Stimulated activated CD8-positive, alpha-beta memory T cell treated with anti-CD3 and anti-CD28 coated beads, Interleukin-15, amount 100 ng/mL, for 1 hour (primary cell): ENCODE results near the gene HMGCL.
A peak's percentile ranks its signal among the peaks of the same experiment; 100 is the strongest.
"Not testable (repeated sequence)": the region's sequence is repeated elsewhere in the genome, so short reads cannot be mapped to it uniquely, and the experiment has no call there.

Experiments
- DNase-seq: peaks from one replicate; pipeline ENCODE4 v3.0.0-alpha.2; 2020; ENCODE audit warnings: low read depth

HMGCL gene

GRCh38 chr1:23825076-23825761, at the start of gene HMGCL:
HMGCL (minus strand) TSS chr1:23825429; CDS start chr1:23825415, 14 bp downstream.
- peak; percentile 76 for DNase-seq

- no peak for DNase-seq
These were observed 47.2 kb upstream of the HMGCL start for GRCh38 chr1:23872421-23872820.

- DNase-seq: no peak
These were observed 43.8 kb upstream of the HMGCL start for GRCh38 chr1:23869051-23869450.

- DNase-seq: no peak
These were observed 43.4 kb upstream of the HMGCL start for GRCh38 chr1:23868557-23869016.

- DNase-seq: peak; percentile 92
These were observed 42.8 kb upstream of the HMGCL start, which contains the start of gene FUCA1 for GRCh38 chr1:23867895-23868556. FUCA1 (minus strand) TSS chr1:23868290; CDS start chr1:23868286, 4 bp downstream.

GRCh38 chr1:23867542-23867894, 42.3 kb upstream of the HMGCL start:
- no peak for DNase-seq

GRCh38 chr1:23865543-23865930, 40.3 kb upstream of the HMGCL start:
- no peak for DNase-seq

GRCh38 chr1:23864801-23865542, 39.7 kb upstream of the HMGCL start:
- DNase-seq: no peak

- DNase-seq: no peak
These were observed 37.4 kb upstream of the HMGCL start for GRCh38 chr1:23862640-23863039.

GRCh38 chr1:23854568-23854967, 29.3 kb upstream of the HMGCL start:
- DNase-seq: no peak

- DNase-seq: not testable (repeated sequence)
These were observed 27.9 kb upstream of the HMGCL start for GRCh38 chr1:23853124-23853523.

GRCh38 chr1:23851406-23851805, 26.2 kb upstream of the HMGCL start:
- not testable (repeated sequence) for DNase-seq

GRCh38 chr1:23848673-23849616, 23.7 kb upstream of the HMGCL start:
- DNase-seq: no peak

- not testable (repeated sequence) for DNase-seq
These were observed 22.4 kb upstream of the HMGCL start for GRCh38 chr1:23847482-23848095.

- DNase-seq: no peak
These were observed 19.9 kb upstream of the HMGCL start for GRCh38 chr1:23845163-23845562.

GRCh38 chr1:23843644-23844043, 18.4 kb upstream of the HMGCL start:
- no peak for DNase-seq

GRCh38 chr1:23838401-23838866, 13.2 kb upstream of the HMGCL start:
- peak; percentile 60 for DNase-seq

GRCh38 chr1:23837908-23838307, 12.7 kb upstream of the HMGCL start:
- DNase-seq: no peak

- no peak for DNase-seq
These were observed 10.8 kb upstream of the HMGCL start for GRCh38 chr1:23836037-23836436.

- DNase-seq: not testable (repeated sequence)
These were observed 8.9 kb upstream of the HMGCL start for GRCh38 chr1:23834156-23834555.

GRCh38 chr1:23827717-23828116, 2.5 kb upstream of the HMGCL start:
- no peak for DNase-seq
